ENCODE results near the gene ZNF614.
"Not testable (repeated sequence)": the region's sequence is repeated elsewhere in the genome, so short reads cannot be mapped to it uniquely, and the experiment has no call there.

The ZNF614 gene

DNA sequence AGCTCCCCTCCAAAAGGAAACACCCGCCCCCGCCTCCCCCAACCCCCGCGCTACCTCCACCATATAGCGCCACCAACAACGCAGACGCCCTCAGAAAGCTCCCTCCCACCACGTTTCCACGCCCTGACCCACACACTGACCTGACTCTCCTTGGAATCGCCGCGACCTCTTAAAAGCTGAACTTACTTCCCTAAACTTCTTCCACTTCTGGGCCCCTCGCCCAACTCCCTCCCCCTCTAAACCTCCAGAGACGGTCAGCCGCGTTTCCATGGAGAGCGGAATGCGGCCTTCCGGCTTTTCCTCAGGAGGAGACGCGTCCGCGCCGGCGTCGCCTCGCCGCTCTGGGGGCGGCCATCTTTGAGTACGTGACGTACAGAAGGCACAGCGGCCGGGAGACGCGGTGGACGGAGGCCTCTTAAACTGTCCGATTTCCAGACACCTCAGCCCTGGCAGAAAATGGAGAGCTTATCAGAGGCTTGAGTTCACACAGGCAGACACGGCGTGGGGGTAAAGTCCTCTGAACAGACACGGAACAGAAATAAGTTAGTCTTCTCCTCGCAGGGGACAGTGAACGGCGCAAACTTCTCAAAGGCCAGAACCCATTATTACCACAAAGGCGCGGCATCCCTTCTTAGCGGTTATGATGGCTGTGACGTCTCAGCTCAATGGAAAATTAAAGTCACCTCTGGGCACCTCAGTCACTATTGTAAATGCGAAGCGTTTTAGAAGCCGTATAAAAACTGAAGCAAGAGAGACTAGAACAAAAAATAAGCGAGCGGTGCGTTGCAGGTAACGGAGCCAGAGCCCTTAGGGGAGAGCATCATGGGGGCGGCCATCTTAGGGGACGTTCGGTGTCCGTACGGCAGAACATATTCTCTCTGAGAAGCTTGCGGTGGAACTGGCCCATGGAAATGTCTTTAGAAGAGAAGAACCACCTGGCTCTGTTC, 20.6 kb upstream of the ZNF614 start, which contains the start of gene ZNF432:
Gene ZNF432, minus strand, starts transcription at position 284 of the 947 bp plus-strand sequence. CDS start 1,970 bp downstream, outside the sequence.
- peak within 1 kb of the TSS; percentile 63 to 71 for H3K4me3 ChIP-seq (replicated peaks in 1 of 2; ENCODE audit: low read depth in 2 of 2, low read length in 2 of 2)
- DNase-seq (ENCODE audit: low read depth in 2 of 2), result peak; percentile 96 to 98
- TF ChIP-seq CTCF (IDR thresholded peaks at IDR 0.05; ENCODE audit: low read depth, low read length), result no peak

DNA sequence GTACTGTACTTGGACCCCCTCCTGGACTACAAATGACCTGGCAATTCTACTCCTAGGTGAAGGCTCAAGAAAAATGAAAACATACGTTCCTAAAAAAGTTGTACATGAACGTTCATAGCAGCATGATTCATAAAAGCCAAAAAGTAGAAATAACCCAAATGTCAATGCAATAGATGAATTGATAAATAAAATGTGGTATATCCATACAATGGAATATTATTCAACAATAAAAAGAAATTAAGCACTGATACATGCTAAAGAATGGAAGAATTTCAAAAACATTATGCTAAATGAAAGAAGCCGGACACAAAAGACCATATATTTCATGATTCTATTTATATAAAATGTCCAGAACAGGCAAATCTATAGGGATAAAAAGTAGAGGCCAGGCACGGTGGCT, 11.0 kb upstream of the ZNF614 start:
- H3K4me3 ChIP-seq (replicated peaks in 1 of 2; ENCODE audit: low read depth in 2 of 2, low read length in 2 of 2), result no peak overlapping the region
- no peak for DNase-seq (ENCODE audit: low read depth in 2 of 2)
- TF ChIP-seq CTCF (IDR thresholded peaks at IDR 0.05; ENCODE audit: low read depth, low read length), result no peak

GRCh38 chr19:52034051-52034728, 6.0 kb upstream of the ZNF614 start:
- no peak for TF ChIP-seq CTCF (IDR thresholded peaks at IDR 0.05; ENCODE audit: low read depth, low read length)
- H3K4me3 ChIP-seq (replicated peaks in 1 of 2; ENCODE audit: low read depth in 2 of 2, low read length in 2 of 2), result no peak overlapping the region
- peak; percentile 6 to 35 for DNase-seq (ENCODE audit: low read depth in 2 of 2)

DNA sequence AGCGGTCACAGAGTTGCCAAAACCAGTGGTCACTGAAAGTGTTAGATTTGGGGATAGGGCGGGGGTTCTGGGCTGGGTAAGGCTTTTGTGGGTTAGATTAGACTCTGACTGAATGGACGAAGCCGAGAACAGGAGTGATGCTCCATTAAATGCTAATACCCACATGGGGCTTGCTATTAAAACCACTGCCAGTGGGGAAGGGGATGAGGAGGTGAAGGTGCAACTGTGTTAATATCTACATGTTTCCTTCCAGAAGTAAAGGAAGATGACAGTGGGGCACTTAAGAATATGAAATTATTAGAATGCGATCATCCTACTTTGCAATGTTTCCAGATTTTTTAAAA, 573 bp upstream of the ZNF614 start:
- no peak for DNase-seq (ENCODE audit: low read depth in 2 of 2)
- peak overlapping the region; percentile 80 to 89 for H3K4me3 ChIP-seq (replicated peaks in 1 of 2; ENCODE audit: low read depth in 2 of 2, low read length in 2 of 2)
- no peak for TF ChIP-seq CTCF (IDR thresholded peaks at IDR 0.05; ENCODE audit: low read depth, low read length)

DNA sequence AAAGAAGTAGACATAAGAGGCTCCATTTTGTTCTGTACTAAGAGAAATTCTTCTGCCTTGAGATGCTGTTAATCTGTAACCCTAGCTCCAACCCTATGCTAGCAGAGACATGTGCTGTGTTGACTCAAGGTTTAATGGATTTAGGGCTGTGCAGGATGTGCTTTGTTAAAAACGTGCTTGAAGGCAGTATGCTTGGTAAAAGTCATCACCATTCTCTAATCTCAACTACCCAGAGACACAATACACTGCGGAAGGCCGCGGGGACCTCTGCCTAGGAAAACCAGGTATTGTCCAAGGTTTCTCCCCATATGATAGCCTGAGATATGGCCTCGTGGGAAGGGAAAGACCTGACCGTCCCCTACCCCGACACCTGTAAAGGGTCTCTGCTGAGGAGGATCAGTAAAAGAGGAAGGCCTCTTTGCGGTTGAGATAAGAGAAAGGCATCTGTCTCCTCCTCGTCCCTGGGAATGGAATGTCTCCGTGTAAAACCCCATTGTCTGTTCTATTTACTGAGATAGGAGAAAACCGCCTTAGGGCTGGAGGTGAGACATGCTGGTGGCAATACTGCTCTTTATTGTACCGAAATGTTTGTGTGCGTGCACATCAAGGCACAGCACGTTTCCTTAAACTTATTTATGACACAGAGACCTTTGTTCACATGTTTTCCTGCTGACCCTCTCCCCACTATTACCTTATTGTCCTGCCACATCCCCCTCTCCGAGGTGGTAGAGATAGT, 1.8 kb downstream of the ZNF614 start:
- DNase-seq (ENCODE audit: low read depth in 2 of 2); H3K4me3 ChIP-seq (replicated peaks in 1 of 2; ENCODE audit: low read depth in 2 of 2, low read length in 2 of 2): not testable (repeated sequence)

DNA sequence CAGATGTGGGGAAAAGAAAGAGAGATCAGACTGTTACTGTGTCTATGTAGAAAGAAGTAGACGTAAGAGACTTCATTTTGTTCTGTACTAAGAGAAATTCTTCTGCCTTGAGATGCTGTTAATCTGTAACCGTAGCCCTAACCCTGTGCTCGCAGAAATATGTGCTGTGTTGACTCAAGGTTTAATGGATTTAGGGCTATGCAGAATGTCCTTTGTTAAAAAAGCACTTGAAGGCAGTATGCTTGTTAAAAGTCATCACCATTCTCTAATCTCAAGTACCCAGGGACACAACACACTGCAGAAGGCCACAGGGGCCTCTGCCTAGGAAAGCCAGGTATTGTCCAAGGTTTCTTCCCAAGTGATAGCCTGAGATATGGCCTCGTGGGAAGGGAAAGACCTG, 3.7 kb downstream of the ZNF614 start:
- H3K4me3 ChIP-seq (replicated peaks in 1 of 2; ENCODE audit: low read depth in 2 of 2, low read length in 2 of 2), result not testable (repeated sequence)

DNA sequence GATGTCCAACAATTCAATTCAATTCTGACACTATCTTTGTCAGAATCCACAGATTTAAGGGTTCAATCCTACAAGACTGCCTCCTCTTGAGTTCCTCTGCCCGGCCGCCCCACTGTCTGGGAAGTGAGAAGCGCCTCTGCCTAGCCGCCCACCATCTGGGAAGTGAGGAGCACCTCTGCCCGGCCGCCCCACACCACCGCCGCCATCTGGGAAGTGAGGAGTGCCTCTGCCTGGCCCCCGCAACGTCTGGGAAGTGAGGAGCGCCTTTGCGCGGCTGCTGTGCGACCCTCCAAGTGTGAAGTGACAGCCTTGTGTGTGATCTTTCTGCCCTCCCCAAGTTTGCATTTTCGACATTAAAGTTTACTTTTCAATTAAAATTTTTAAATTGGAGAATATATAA, 6.0 kb downstream of the ZNF614 start:
- no peak overlapping the region for H3K4me3 ChIP-seq (replicated peaks in 1 of 2; ENCODE audit: low read depth in 2 of 2, low read length in 2 of 2)
- no peak for DNase-seq (ENCODE audit: low read depth in 2 of 2)
- TF ChIP-seq CTCF (IDR thresholded peaks at IDR 0.05; ENCODE audit: low read depth, low read length), result no peak

More for the DNA sequence above, 3.7 kb downstream of the ZNF614 start:
- not testable (repeated sequence) for DNase-seq (ENCODE audit: low read depth in 2 of 2)
